AG09319 (cell line): ENCODE measurements around the gene ZNF562.
"Not testable (repeated sequence)": the region's sequence is repeated elsewhere in the genome, so short reads cannot be mapped to it uniquely, and the experiment has no call there.

Experiments
- DNase-seq: peaks from one replicate; pipeline ENCODE4 v3.0.0-alpha.2; 2010; ENCODE audit warnings: low read depth; ENCODE audit errors: extremely low read depth
- CTCF ChIP-seq: IDR thresholded peaks from 2 replicates; pipeline ENCODE4 v1.5.1; 2011; ENCODE audit warnings: low read depth, mild to moderate bottlenecking, inconsistent platforms, low read length, moderate library complexity

ZNF562 gene

DNA sequence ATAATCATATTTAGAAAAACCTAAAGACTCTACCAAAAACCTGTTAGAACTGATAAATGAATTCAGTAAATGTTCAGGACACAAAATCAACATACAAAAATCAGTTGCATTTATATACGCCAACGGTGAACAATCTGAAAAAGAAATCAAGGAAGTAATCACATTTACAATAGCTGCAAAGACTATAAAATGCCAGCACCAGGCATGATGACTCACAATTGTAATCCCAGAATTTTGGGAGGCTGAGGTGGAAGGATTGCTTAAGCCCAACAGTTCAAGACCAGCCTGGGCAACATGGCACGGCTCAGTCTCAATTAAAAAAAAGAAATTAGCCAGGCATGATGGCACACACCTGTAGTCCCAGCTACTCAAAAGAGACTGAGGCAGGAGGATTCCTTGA, 7.0 kb downstream of the ZNF562 start:
- no peak for TF ChIP-seq CTCF
- DNase-seq: no peak

GRCh38 chr19:9658769-9659168, 16.1 kb downstream of the ZNF562 start:
- no peak for TF ChIP-seq CTCF
- no peak for DNase-seq

DNA sequence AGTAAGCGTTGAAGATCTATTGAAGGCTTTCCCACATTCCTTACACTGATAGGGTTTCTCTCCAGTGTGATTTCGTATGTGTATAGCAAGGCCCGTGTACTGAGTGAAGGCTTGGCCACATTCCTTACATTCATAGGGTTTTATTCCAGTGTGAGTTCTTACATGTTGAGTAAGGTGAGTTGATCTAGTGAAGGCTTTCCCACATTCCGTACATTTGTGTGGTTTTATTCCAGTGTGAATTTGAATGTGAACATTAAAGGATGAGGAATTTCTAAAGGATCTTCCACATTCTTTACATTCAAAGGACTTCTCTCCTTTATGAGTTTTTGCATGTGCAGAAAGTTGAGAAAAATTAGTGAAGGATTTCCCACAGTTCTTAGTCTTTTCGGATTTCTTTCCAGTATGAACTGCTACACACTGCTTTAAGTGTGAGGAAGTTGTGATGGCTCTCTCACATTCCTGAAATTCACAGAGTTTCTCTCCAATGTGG, 21.8 kb downstream of the ZNF562 start:
- not testable (repeated sequence) for DNase-seq

DNA sequence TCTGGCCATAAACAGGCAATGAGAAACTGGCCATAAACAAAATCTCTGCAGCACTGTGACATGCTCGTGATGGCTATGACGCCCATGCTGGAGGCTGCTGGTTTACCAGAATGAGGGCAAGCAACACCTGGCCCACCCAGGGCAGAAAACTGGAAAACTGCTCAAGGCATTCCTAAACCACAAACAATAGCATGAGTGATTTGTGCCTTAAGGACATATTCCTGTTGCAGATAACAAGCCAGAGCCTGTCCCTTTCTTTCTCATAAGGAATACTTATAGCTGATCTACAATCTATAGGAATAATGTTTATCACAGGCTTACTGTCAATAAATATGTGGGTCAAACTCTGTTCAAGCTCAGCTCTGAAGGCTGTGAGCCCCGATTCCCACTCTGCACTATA, 23.4 kb downstream of the ZNF562 start:
- not testable (repeated sequence) for DNase-seq

DNA sequence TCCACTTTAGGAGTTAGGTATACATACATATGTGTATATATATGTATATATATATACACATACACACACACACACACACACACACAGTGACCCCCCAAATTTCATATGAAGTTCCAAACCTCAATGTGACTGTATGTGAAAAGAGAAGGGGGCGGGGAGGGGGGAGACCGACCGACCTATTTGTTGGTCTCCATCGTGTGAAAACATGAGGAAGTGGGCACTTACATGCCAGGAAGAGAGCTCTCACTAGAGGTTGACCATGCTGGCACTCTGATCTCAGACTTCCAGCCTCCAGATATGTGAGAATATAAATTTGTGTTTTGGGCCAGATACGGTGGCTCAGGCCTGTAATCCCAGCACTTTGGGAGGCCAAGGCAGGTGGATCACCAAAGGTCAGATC, 24.6 kb downstream of the ZNF562 start:
- TF ChIP-seq CTCF: no peak

GRCh38 chr19:9645472-9645871, 29.4 kb downstream of the ZNF562 start:
- DNase-seq: no peak
- no peak for TF ChIP-seq CTCF

More for the DNA sequence above, 24.6 kb downstream of the ZNF562 start:
- no peak for DNase-seq

- no peak for TF ChIP-seq CTCF
- no peak for DNase-seq
Observed at GRCh38 chr19:9644472-9644871, 30.4 kb downstream of the ZNF562 start.

- DNase-seq: no peak
- no peak for TF ChIP-seq CTCF
Observed at GRCh38 chr19:9641810-9642209, 33.1 kb downstream of the ZNF562 start.

DNA sequence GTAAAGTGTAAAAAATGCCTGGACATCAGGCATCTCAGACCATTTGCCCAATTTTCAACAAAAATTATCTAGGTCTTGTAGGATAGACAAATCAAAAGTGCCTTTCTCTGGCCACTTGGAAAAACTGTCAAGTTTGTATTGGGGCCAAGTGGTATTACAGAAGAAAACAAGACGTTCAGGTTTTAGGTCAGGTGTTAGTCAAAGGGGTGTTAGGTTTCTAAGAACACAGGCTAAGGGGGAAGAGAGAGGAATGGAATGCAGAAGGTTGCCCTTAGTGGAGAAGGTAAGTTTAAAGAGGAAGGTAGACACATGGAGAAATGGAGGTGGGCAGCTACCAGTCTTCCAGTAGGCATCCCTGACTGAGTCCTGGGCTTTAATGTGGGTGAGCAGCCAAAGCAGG, 33.9 kb downstream of the ZNF562 start:
- no peak for TF ChIP-seq CTCF

More for the DNA sequence above, 33.9 kb downstream of the ZNF562 start:
- DNase-seq: no peak
